SU-DHL-6 (cell line): ENCODE results near the gene TUFT1.

Source experiments
- H2AFZ ChIP-seq: fragments of 200-600 bp; sonication (generic); 2 replicates; pipeline ENCODE4 v1.6.1; 2014; ENCODE audit warnings: low read depth, mild to moderate bottlenecking, moderate library complexity, mixed read lengths, antibody characterized with exemption, low read length; ENCODE audit not compliant: severe bottlenecking
- H3F3A ChIP-seq: fragments of 200-600 bp; shearing (Covaris generic); 2 replicates; pipeline ENCODE4 v1.6.0; 2016; ENCODE audit warnings: antibody characterized with exemption, mild to moderate bottlenecking; ENCODE audit not compliant: insufficient read depth
- H3K27ac ChIP-seq: fragments of 200-600 bp; sonication (generic); 2 replicates; pipeline ENCODE4 v1.5.1; 2016; ENCODE audit warnings: low read depth, mild to moderate bottlenecking, low read length, moderate library complexity, mixed read lengths
- H3K27me3 ChIP-seq: fragments of 200-600 bp; sonication (generic), shearing (Covaris generic); 2 replicates; pipeline ENCODE4 v1.6.0; 2014; ENCODE audit warnings: mild to moderate bottlenecking, low read length
- H3K36me3 ChIP-seq: fragments of 200-600 bp; sonication (generic); 2 replicates; pipeline ENCODE4 v1.6.1; 2014; ENCODE audit warnings: mild to moderate bottlenecking, low read length, mixed read lengths
- H3K4me2 ChIP-seq: fragments of 300-600, 200-600 bp; shearing (Covaris generic), sonication (generic); 2 replicates; pipeline ENCODE4 v1.6.0; 2014; ENCODE audit warnings: low read length, low read depth, mild to moderate bottlenecking; ENCODE audit not compliant: poor library complexity, severe bottlenecking
- H3K4me3 ChIP-seq: fragments of 200-600 bp; sonication (generic); 2 replicates; pipeline ENCODE4 v1.5.1; 2014; ENCODE audit warnings: antibody characterized with exemption, low read length, mild to moderate bottlenecking, mixed read lengths; ENCODE audit not compliant: insufficient read depth, poor library complexity, severe bottlenecking
- H3K79me2 ChIP-seq: fragments of 200-600 bp; sonication (generic); 2 replicates; pipeline ENCODE4 v1.6.1; 2014; ENCODE audit warnings: mild to moderate bottlenecking, low read length, moderate library complexity; ENCODE audit not compliant: insufficient read depth
- H3K9ac ChIP-seq: fragments of 200-600 bp; sonication (generic); 2 replicates; pipeline ENCODE4 v1.7.0; 2014; ENCODE audit warnings: mild to moderate bottlenecking, low read length
- H3K9me2 ChIP-seq: fragments of 200-600 bp; sonication (generic); replicated peaks from 2 replicates; pipeline ENCODE4 v1.6.1; 2014; ENCODE audit warnings: low read length; ENCODE audit not compliant: insufficient read depth
- H3K9me3 ChIP-seq: fragments of 200-600 bp; sonication (generic); 2 replicates; pipeline ENCODE4 v1.6.1; 2014; ENCODE audit warnings: low read length, mixed read lengths; ENCODE audit not compliant: insufficient read depth
- H4K20me1 ChIP-seq: fragments of 200-600 bp; sonication (generic); 2 replicates; pipeline ENCODE4 v1.6.1; 2014; ENCODE audit warnings: low read depth, mild to moderate bottlenecking, antibody characterized with exemption, low read length, moderate library complexity, mixed read lengths
- CTCF ChIP-seq: fragments of 200-600 bp; sonication (generic); IDR thresholded peaks from one replicate; pipeline ENCODE4 v1.5.1; 2017; ENCODE audit warnings: antibody characterized with exemption, mild to moderate bottlenecking, low read length, moderate library complexity; ENCODE audit not compliant: insufficient read depth, poor library complexity, severe bottlenecking
- EZH2phosphoT487 ChIP-seq: fragments of 200-600 bp; sonication (generic), shearing (Covaris generic); conservative IDR thresholded peaks from 2 replicates; pipeline ENCODE4 v1.6.1; 2018; ENCODE audit warnings: mild to moderate bottlenecking, antibody characterized with exemption, low read length, moderate library complexity, mixed read lengths

Gene TUFT1

GRCh38 chr1:151502859-151503780 is 37.0 kb upstream of the TUFT1 start:
- Histone ChIP-seq H3F3A (no peaks in the 10 kb centered on the region), H3K9ac (no peak overlapping the region), H3K27me3 (no peaks in the 10 kb centered on the region), H3K36me3 (no peaks in the 10 kb centered on the region), H3K79me2 (no peaks in the 10 kb centered on the region), H2AFZ (no peak overlapping the region), H3K4me3 (no peak overlapping the region), H3K4me2 (no peak overlapping the region), H3K9me3 (no peaks in the 10 kb centered on the region), H3K27ac (no peak overlapping the region), H4K20me1 (no peaks in the 10 kb centered on the region), H3K9me2 (no peaks in the 10 kb centered on the region)
- TF ChIP-seq EZH2phosphoT487 (no peak), CTCF (no peak)

GRCh38 chr1:151504252-151504651 is 35.9 kb upstream of the TUFT1 start:
- no peaks in the 10 kb centered on the region for H3K9me2 ChIP-seq
- no peak overlapping the region for H3K4me3 ChIP-seq
- H3K36me3 ChIP-seq, result no peaks in the 10 kb centered on the region
- no peaks in the 10 kb centered on the region for H3K9me3 ChIP-seq
- TF ChIP-seq EZH2phosphoT487, result no peak
- no peak for TF ChIP-seq CTCF
- H3K27ac ChIP-seq, result no peak overlapping the region
- no peaks in the 10 kb centered on the region for H3K27me3 ChIP-seq
- no peaks in the 10 kb centered on the region for H3K79me2 ChIP-seq
- no peak overlapping the region for H3K4me2 ChIP-seq
- no peaks in the 10 kb centered on the region for H4K20me1 ChIP-seq
- H3K9ac ChIP-seq, result no peak overlapping the region
- no peak overlapping the region for H2AFZ ChIP-seq
- H3F3A ChIP-seq, result no peaks in the 10 kb centered on the region

- Histone ChIP-seq H3K27ac (no peak overlapping the region), H3K4me3 (no peak overlapping the region), H3K4me2 (no peak overlapping the region), H3F3A (no peaks in the 10 kb centered on the region), H3K27me3 (no peaks in the 10 kb centered on the region), H3K9me3 (no peaks in the 10 kb centered on the region), H2AFZ (no peak overlapping the region), H3K79me2 (no peaks in the 10 kb centered on the region), H3K9me2 (no peaks in the 10 kb centered on the region), H3K36me3 (no peaks in the 10 kb centered on the region), H3K9ac (no peak overlapping the region), H4K20me1 (no peaks in the 10 kb centered on the region)
- no peak for TF ChIP-seq EZH2phosphoT487
- TF ChIP-seq CTCF, result no peak
Measured at GRCh38 chr1:151504759-151505158, 35.4 kb upstream of the TUFT1 start.
